HepG2 (cell line): ENCODE results near the gene PTGDS.

Experiments
- ELF4 ChIP-seq: sonication (generic); formaldehyde crosslinking; IDR thresholded peaks from 2 replicates; pipeline ENCODE4 v1.5.0; 2020; ENCODE audit warnings: missing genetic modification reagents, mild to moderate bottlenecking, moderate library complexity, borderline replicate concordance
- FOXA1 ChIP-seq, 2 experiments: fragments of 450-650 bp in 1 of 2; sonication (generic) in 1 of 2; formaldehyde crosslinking in 1 of 2; IDR thresholded peaks; 2 replicates each; pipeline versions ENCODE4 v1.4.0 to v1.6.1; 2016 to 2020; ENCODE audit warnings: missing genetic modification reagents in 1 of 2
- GRHL1 ChIP-seq: sonication (generic); formaldehyde crosslinking; conservative IDR thresholded peaks from 2 replicates; pipeline ENCODE4 v1.8.0; 2022; ENCODE audit warnings: missing genetic modification reagents
- KDM5A ChIP-seq: fragments of 200-600 bp; sonication (generic); IDR thresholded peaks from 2 replicates; pipeline ENCODE4 v1.7.0; 2018; ENCODE audit warnings: antibody characterized with exemption, mild to moderate bottlenecking, low read length, borderline replicate concordance
- NFIC ChIP-seq: IDR thresholded peaks from 2 replicates; pipeline ENCODE4 v1.6.1; 2012; ENCODE audit warnings: mild to moderate bottlenecking, low read length, inconsistent platforms
- NR2F2 ChIP-seq: IDR thresholded peaks from 2 replicates; pipeline ENCODE4 v1.6.1; 2012; ENCODE audit warnings: low read depth, inconsistent platforms, borderline replicate concordance
- POLR2A ChIP-seq, 2 experiments: IDR thresholded peaks; 2 replicates each; pipeline ENCODE4 v1.6.1; 2011; ENCODE audit warnings: low read depth in 2 of 2, low read length in 2 of 2, mild to moderate bottlenecking in 1 of 2, moderate library complexity in 1 of 2; ENCODE audit not compliant: insufficient read depth in 1 of 2
- PREB ChIP-seq: sonication (generic); formaldehyde crosslinking; IDR thresholded peaks from 2 replicates; pipeline ENCODE4 v1.4.0; 2020; ENCODE audit warnings: missing genetic modification reagents
- TCF7L2 ChIP-seq: IDR thresholded peaks from 2 replicates; pipeline ENCODE4 v1.6.1; 2011; ENCODE audit warnings: mild to moderate bottlenecking, low read depth, low read length, moderate library complexity
- U2AF2 ChIP-seq: fragments of 200-400 bp; formaldehyde crosslinking; IDR thresholded peaks from 2 replicates; pipeline ENCODE4 v1.6.1; 2017; ENCODE audit warnings: low read depth, mild to moderate bottlenecking, low read length
- TF ChIP-seq, protein P1 (sequence below): sonication (generic); formaldehyde crosslinking; IDR thresholded peaks from 2 replicates; pipeline ENCODE4 v1.5.0; 2020; ENCODE audit warnings: mild to moderate bottlenecking, missing genetic modification reagents, moderate library complexity

GRCh38 chr9:136952876-136953770, 24.2 kb upstream of the PTGDS start:
- TF ChIP-seq, protein P1, sequence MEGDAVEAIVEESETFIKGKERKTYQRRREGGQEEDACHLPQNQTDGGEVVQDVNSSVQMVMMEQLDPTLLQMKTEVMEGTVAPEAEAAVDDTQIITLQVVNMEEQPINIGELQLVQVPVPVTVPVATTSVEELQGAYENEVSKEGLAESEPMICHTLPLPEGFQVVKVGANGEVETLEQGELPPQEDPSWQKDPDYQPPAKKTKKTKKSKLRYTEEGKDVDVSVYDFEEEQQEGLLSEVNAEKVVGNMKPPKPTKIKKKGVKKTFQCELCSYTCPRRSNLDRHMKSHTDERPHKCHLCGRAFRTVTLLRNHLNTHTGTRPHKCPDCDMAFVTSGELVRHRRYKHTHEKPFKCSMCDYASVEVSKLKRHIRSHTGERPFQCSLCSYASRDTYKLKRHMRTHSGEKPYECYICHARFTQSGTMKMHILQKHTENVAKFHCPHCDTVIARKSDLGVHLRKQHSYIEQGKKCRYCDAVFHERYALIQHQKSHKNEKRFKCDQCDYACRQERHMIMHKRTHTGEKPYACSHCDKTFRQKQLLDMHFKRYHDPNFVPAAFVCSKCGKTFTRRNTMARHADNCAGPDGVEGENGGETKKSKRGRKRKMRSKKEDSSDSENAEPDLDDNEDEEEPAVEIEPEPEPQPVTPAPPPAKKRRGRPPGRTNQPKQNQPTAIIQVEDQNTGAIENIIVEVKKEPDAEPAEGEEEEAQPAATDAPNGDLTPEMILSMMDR (CRISPR knock-in tag), result no peak
- TF ChIP-seq NFIC, result no peak
- no peak for TF ChIP-seq ELF4 (CRISPR knock-in tag)
- no peak for TF ChIP-seq NR2F2
- no peak for TF ChIP-seq PREB (CRISPR knock-in tag)
- no peak for TF ChIP-seq FOXA1 (IDR thresholded peaks at IDR 0.05)
- TF ChIP-seq FOXA1 (CRISPR knock-in tag; IDR thresholded peaks at IDR 0.05), result no peak
- TF ChIP-seq U2AF2, result no peak
- TF ChIP-seq GRHL1 (CRISPR knock-in tag), result no peak
- no peak for TF ChIP-seq POLR2A (IDR thresholded peaks at IDR 0.05; ENCODE audit: insufficient read depth in 1 of 2, low read depth in 2 of 2, low read length in 2 of 2)
- TF ChIP-seq KDM5A, result no peak
- TF ChIP-seq TCF7L2, result no peak
